Kidney (tissue), 14 donors: ENCODE data around the gene ATP11A. TPM values are rescaled to one million over a fixed set of nuclear protein-coding genes. Genes with fewer than 3 reads are reported as not detected.

ENCODE experiments used
- DNase-seq, 5 donors: peaks; one replicate each; pipeline ENCODE4 v3.0.0-alpha.2; 2013 to 2020
- FAIRE-seq: peaks from 2 replicates; lab custom pipeline; 2012; peaks lifted over from hg19 to GRCh38; lab: Jason Lieb, UNC
- H3K27ac ChIP-seq, 2 donors: one replicate each; pipeline ENCODE4 v1.7.0; 2013; ENCODE audit warnings: low read depth in 2 of 2, low read length in 2 of 2, inconsistent platforms in 1 of 2
- H3K27me3 ChIP-seq: one replicate; pipeline ENCODE4 v1.7.1; 2013; ENCODE audit warnings: low read length, inconsistent platforms; ENCODE audit not compliant: control insufficient read depth, insufficient read depth
- H3K36me3 ChIP-seq, 3 donors: one replicate each; pipeline versions ENCODE4 v1.7.0 to v1.7.1; 2013; ENCODE audit warnings: low read length in 3 of 3, control low read depth in 1 of 3, inconsistent platforms in 1 of 3; ENCODE audit not compliant: insufficient read depth in 3 of 3, control insufficient read depth in 2 of 3
- H3K4me1 ChIP-seq, 3 donors: one replicate each; pipeline versions ENCODE4 v1.7.0 to v1.7.1; 2013; ENCODE audit warnings: low read length in 3 of 3, inconsistent platforms in 1 of 3, low read depth in 1 of 3; ENCODE audit not compliant: control insufficient read depth in 2 of 3, insufficient read depth in 2 of 3
- H3K4me3 ChIP-seq, 3 donors: one replicate each; pipeline versions ENCODE4 v1.7.0 to v1.8.1; 2013; ENCODE audit warnings: low read length in 3 of 3, control low read depth in 1 of 3, inconsistent platforms in 1 of 3
- H3K9ac ChIP-seq, 3 donors: one replicate each; pipeline versions ENCODE4 v1.7.0 to v1.7.1; 2013; ENCODE audit warnings: low read length in 3 of 3, control low read depth in 1 of 3, inconsistent platforms in 1 of 3
- H3K9me3 ChIP-seq, 3 donors: one replicate each; pipeline versions ENCODE4 v1.7.0 to v1.7.1; 2013; ENCODE audit warnings: low read length in 3 of 3, control low read depth in 1 of 3, inconsistent platforms in 1 of 3; ENCODE audit not compliant: control insufficient read depth in 2 of 3, insufficient read depth in 1 of 3
- intact Hi-C: fragments of 100-400 bp; cut with DNase I; formaldehyde crosslinking; loops from one replicate; pipeline ENCODE4 v1.11.1; 2022
- polyA plus RNA-seq: library from polyadenylated mRNA; stranded (reverse); fragments of 350-450 nt; fragmentation: Illumina TruSeq; extraction: RNeasy Lipid Tissue Mini Kit (QIAGEN cat#74804); gene quantifications from one replicate; pipeline ENCODE4 v1.2.3, GENCODE V29; 2014; ENCODE audit warnings: low read depth, low replicate concordance; ENCODE audit not compliant: insufficient read depth
- total RNA-seq: library from RNA; stranded (reverse); fragmentation: NEBNext Ultra II Directional; extraction: Animal tissue kit (Norgen Biotek cat#: 25700); gene quantifications from one replicate; pipeline ENCODE4 v1.2.1, GENCODE V29; 2021
- TF ChIP-seq, protein P1 (sequence below): IDR thresholded peaks from 3 replicates; pipeline ENCODE4 v1.5.1; 2012; ENCODE audit warnings: mild to moderate bottlenecking, moderate library complexity, borderline replicate concordance; ENCODE audit not compliant: insufficient read depth; ENCODE audit errors: extremely low read depth
- donor health status: control.
- donor health status: control.
- donor health status: control.
- donor health status: control.
- donor health status: control.
- donor health status: DM: yes; HTN: yes; CAD: no.
- donor health status: Normal renal cell carcinoma (clear cell type).

ATP11A gene
- total and polyA plus RNA-seq, 2 donors from 2014 or later, result 4.9 to 212 TPM

DNA sequence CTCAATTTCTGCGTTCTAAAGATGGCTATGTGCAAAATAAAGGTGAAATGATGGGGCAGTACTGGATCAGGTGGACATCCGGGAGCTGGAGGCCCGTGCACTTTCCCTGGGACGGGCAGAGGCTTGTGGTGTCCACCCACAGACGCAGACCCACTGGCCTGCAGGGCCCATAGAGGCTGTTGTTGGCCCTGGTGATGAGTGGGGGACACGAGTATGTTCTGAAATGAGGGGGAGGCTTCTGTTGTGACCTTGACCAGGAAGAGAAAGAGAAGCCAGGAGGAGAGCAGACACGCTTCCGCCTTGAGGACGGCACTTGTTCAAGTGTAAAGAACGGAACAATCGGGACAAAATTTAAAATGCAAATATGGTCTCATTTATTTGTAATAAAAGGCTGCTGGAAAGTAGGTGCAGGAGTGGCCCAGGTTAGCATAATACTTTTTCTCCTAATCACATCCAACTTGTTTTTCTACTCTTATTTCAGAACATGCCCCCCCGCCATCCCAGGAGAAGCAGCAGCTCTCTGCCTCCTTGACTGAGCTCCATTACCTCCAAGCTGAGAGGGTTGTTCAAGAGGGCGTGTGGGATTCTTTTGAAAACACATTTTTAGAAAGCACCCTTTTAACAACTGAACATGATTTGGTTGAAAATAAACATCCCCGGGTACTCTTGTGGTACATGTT lies 27.1 kb downstream of the ATP11A start:
- H3K4me1 ChIP-seq, result peaks cover 0 to 7% (median 5%) of the 10 kb centered on the region in 3 donors
- no peak for FAIRE-seq

DNA sequence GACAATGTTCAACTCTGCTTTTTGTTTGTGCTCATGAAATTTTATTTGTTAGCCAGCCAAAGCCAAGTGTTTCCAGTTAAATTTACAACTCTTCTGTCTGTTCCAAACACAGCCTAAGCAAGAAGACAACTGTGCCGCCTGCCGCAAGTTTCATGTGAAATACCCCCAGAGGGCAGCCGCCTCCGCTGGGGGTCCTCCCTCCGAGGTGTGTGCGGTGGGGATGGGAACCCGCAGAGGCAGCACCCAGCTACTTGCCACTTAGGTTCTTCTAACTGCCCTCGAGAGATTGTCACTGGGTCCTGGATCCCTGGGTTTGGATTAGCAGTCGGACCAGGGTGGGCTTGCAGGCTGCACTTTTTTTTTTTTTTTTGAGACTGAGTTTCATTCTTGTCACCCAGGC lies 28.5 kb downstream of the ATP11A start:
- DNase-seq (peak in 1 of 5 donors; percentile 38), FAIRE-seq (no peak)
- intact Hi-C loops, result no loop called here
- Histone ChIP-seq H3K4me3 (no peak overlapping the region), H3K4me1 (peaks cover 0 to 4% (median 0%) of the 10 kb centered on the region in 3 donors), H3K9ac (no peak overlapping the region), H3K36me3 (no peaks in the 10 kb centered on the region), H3K27ac (no peak overlapping the region), H3K27me3 (no peaks in the 10 kb centered on the region), H3K9me3 (peaks cover 0 to 3% (median 0%) of the 10 kb centered on the region in 3 donors)
- TF ChIP-seq, protein P1, sequence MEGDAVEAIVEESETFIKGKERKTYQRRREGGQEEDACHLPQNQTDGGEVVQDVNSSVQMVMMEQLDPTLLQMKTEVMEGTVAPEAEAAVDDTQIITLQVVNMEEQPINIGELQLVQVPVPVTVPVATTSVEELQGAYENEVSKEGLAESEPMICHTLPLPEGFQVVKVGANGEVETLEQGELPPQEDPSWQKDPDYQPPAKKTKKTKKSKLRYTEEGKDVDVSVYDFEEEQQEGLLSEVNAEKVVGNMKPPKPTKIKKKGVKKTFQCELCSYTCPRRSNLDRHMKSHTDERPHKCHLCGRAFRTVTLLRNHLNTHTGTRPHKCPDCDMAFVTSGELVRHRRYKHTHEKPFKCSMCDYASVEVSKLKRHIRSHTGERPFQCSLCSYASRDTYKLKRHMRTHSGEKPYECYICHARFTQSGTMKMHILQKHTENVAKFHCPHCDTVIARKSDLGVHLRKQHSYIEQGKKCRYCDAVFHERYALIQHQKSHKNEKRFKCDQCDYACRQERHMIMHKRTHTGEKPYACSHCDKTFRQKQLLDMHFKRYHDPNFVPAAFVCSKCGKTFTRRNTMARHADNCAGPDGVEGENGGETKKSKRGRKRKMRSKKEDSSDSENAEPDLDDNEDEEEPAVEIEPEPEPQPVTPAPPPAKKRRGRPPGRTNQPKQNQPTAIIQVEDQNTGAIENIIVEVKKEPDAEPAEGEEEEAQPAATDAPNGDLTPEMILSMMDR, result no peak

More for the DNA sequence above, 27.1 kb downstream of the ATP11A start:
- Histone ChIP-seq H3K4me3 (no peak overlapping the region), H3K27ac (no peak overlapping the region), H3K27me3 (no peaks in the 10 kb centered on the region), H3K36me3 (no peaks in the 10 kb centered on the region), H3K9ac (no peak overlapping the region), H3K9me3 (peaks cover 0 to 3% (median 0%) of the 10 kb centered on the region in 3 donors)
- peak in 1 of 5 donors; percentile 19 for DNase-seq
- TF ChIP-seq, protein P1, result no peak
- intact Hi-C loops, result no loop called here

DNA sequence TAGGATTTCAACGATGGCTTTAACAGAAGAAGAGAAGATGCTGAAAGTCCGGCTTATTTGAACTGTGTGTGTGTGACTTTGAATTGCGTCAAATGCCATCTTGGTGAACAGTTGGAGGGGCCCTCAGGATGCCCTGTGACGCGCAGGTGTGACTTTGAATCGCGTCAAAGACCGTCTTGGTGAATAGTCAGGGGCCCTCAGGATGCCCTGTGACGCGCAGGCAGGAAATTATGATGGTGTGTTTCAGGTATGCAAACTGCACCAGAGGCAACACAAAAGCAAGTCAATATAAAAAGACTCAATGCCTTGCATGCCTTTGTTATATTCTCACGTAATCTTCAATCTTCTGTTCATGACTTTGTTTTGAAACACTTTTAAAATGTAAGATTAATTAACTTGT lies 29.2 kb downstream of the ATP11A start:
- Histone ChIP-seq H3K36me3 (no peaks in the 10 kb centered on the region), H3K4me3 (no peak overlapping the region), H3K9me3 (peaks cover 0 to 3% (median 0%) of the 10 kb centered on the region in 3 donors), H3K4me1 (peaks cover 0 to 4% (median 0%) of the 10 kb centered on the region in 3 donors), H3K27me3 (no peaks in the 10 kb centered on the region), H3K9ac (no peak overlapping the region), H3K27ac (no peak overlapping the region)
- intact Hi-C loops, result no loop called here
- DNase-seq, result peak in 1 of 5 donors; percentile 35
- TF ChIP-seq, protein P1, result no peak
- FAIRE-seq, result no peak
